WTC11 (cell line): Measurements from ENCODE around the gene CSRP3. TPM values are rescaled to one million over a fixed set of nuclear protein-coding genes. Genes with fewer than 3 reads are reported as not detected.

ENCODE experiments used
- ATAC-seq: fragments of 200-7000 bp; cut with Tn5 transposase; 2 replicates; pipeline ENCODE4 v1.10.0; 2021; ENCODE audit warnings: mild to moderate bottlenecking, moderate library complexity
- CTCF ChIA-PET: fragments of 300-600 bp; sonication (Branson Sonifier 250); formaldehyde crosslinking; loops from one replicate; lab custom pipeline; 2021; ENCODE audit warnings: antibody characterized with exemption; lab: Charles Lee
- POLR2A ChIA-PET: fragments of 350-600 bp; sonication (Branson Sonifier 250); formaldehyde crosslinking; loops from one replicate; lab custom pipeline; 2021; ENCODE audit warnings: antibody characterized with exemption; lab: Charles Lee
- DNase-seq: peaks from one replicate; pipeline ENCODE4 v3.0.0; 2021; ENCODE audit warnings: low spot score
- H3K27ac Mint-ChIP-seq: 2 replicates; pipeline ENCODE4 v1.8.0; 2021; ENCODE audit warnings: mixed read lengths
- H3K27me3 Mint-ChIP-seq: 2 replicates; pipeline ENCODE4 v1.8.0; 2021; ENCODE audit warnings: low read depth, mild to moderate bottlenecking, moderate library complexity, mixed read lengths
- H3K36me3 Mint-ChIP-seq: 2 replicates; pipeline ENCODE4 v1.8.0; 2021; ENCODE audit warnings: mixed read lengths
- H3K4me1 Mint-ChIP-seq: 2 replicates; pipeline ENCODE4 v1.8.0; 2022; ENCODE audit warnings: mixed read lengths
- H3K4me3 Mint-ChIP-seq: 2 replicates; pipeline ENCODE4 v1.8.0; 2021; ENCODE audit warnings: mild to moderate bottlenecking, moderate library complexity, mixed read lengths
- H3K9me3 Mint-ChIP-seq: 2 replicates; pipeline ENCODE4 v1.8.0; 2021; ENCODE audit warnings: mixed read lengths
- ELF4 ChIP-seq: sonication (generic); formaldehyde crosslinking; IDR thresholded peaks from 2 replicates; pipeline ENCODE4 v1.8.1; 2022; ENCODE audit warnings: low read depth, mild to moderate bottlenecking, moderate library complexity, missing genetic modification reagents
- EMX1 ChIP-seq: fragments of 250-450 bp; sonication (Bioruptor Pico); IDR thresholded peaks from 2 replicates; pipeline ENCODE4 v1.8.0; 2021; ENCODE audit warnings: mild to moderate bottlenecking
- ETV6 ChIP-seq: sonication (generic); formaldehyde crosslinking; IDR thresholded peaks from 2 replicates; pipeline ENCODE4 v1.8.1; 2022; ENCODE audit warnings: mild to moderate bottlenecking, missing genetic modification reagents
- FOXK1 ChIP-seq: sonication (generic); formaldehyde crosslinking; IDR thresholded peaks from 2 replicates; pipeline ENCODE4 v1.8.0; 2022; ENCODE audit warnings: mild to moderate bottlenecking, moderate library complexity, missing genetic modification reagents
- FOXP1 ChIP-seq: sonication (generic); formaldehyde crosslinking; IDR thresholded peaks from 2 replicates; pipeline ENCODE4 v1.8.0; 2022; ENCODE audit warnings: missing genetic modification reagents, mild to moderate bottlenecking, moderate library complexity, borderline replicate concordance
- GABPB1 ChIP-seq: sonication (generic); formaldehyde crosslinking; IDR thresholded peaks from 2 replicates; pipeline ENCODE4 v1.8.1; 2023; ENCODE audit warnings: mild to moderate bottlenecking, missing genetic modification reagents
- GRHL2 ChIP-seq: fragments of 250-450 bp; sonication (Bioruptor Pico); IDR thresholded peaks from 2 replicates; pipeline ENCODE4 v1.8.0; 2022; ENCODE audit warnings: mild to moderate bottlenecking, moderate library complexity; ENCODE audit not compliant: insufficient replicate concordance, severe bottlenecking
- JAZF1 ChIP-seq: fragments of 250-450 bp; sonication (Bioruptor Pico); IDR thresholded peaks from 2 replicates; pipeline ENCODE4 v1.9.0; 2021; ENCODE audit warnings: moderate library complexity, mild to moderate bottlenecking, inconsistent platforms
- KAT7 ChIP-seq: sonication (generic); formaldehyde crosslinking; IDR thresholded peaks from 2 replicates; pipeline ENCODE4 v1.8.1; 2023; ENCODE audit warnings: missing genetic modification reagents, mild to moderate bottlenecking, borderline replicate concordance
- MYBL2 ChIP-seq: sonication (generic); formaldehyde crosslinking; IDR thresholded peaks from 2 replicates; pipeline ENCODE4 v1.8.1; 2023; ENCODE audit warnings: mild to moderate bottlenecking, moderate library complexity, missing genetic modification reagents
- NFE2L1 ChIP-seq: sonication (generic); formaldehyde crosslinking; IDR thresholded peaks from 2 replicates; pipeline ENCODE4 v1.8.1; 2023; ENCODE audit warnings: missing genetic modification reagents
- NFYB ChIP-seq: sonication (generic); formaldehyde crosslinking; conservative IDR thresholded peaks from 2 replicates; pipeline ENCODE4 v1.8.0; 2022; ENCODE audit warnings: low read depth, missing genetic modification reagents
- NR1H2 ChIP-seq: sonication (generic); formaldehyde crosslinking; IDR thresholded peaks from 2 replicates; pipeline ENCODE4 v1.9.0; 2021; ENCODE audit warnings: mild to moderate bottlenecking, moderate library complexity, missing genetic modification reagents
- PREB ChIP-seq: sonication (generic); formaldehyde crosslinking; IDR thresholded peaks from 2 replicates; pipeline ENCODE4 v1.8.1; 2022; ENCODE audit warnings: mild to moderate bottlenecking, missing genetic modification reagents, moderate library complexity, borderline replicate concordance
- RORB ChIP-seq: fragments of 250-450 bp; sonication (Bioruptor Pico); IDR thresholded peaks from 2 replicates; pipeline ENCODE4 v1.9.0; 2021; ENCODE audit warnings: mild to moderate bottlenecking
- SP1 ChIP-seq: sonication (generic); formaldehyde crosslinking; conservative IDR thresholded peaks from 2 replicates; pipeline ENCODE4 v1.8.1; 2022; ENCODE audit warnings: missing genetic modification reagents
- TCF7 ChIP-seq: sonication (generic); formaldehyde crosslinking; IDR thresholded peaks from 2 replicates; pipeline ENCODE4 v1.8.0; 2022; ENCODE audit warnings: mild to moderate bottlenecking, low read depth, missing genetic modification reagents, moderate library complexity
- TEAD1 ChIP-seq: sonication (generic); formaldehyde crosslinking; IDR thresholded peaks from 2 replicates; pipeline ENCODE4 v1.8.0; 2022; ENCODE audit warnings: mild to moderate bottlenecking, missing genetic modification reagents
- ZNF219 ChIP-seq: sonication (generic); formaldehyde crosslinking; IDR thresholded peaks from 2 replicates; pipeline ENCODE4 v1.8.0; 2023; ENCODE audit warnings: missing genetic modification reagents, mild to moderate bottlenecking, borderline replicate concordance
- ZNF423 ChIP-seq: fragments of 250-450 bp; sonication (Bioruptor Pico); IDR thresholded peaks from 2 replicates; pipeline ENCODE4 v2.1.2; 2022; ENCODE audit warnings: mild to moderate bottlenecking, moderate library complexity
- ZNF671 ChIP-seq: fragments of 250-450 bp; sonication (Bioruptor Pico); IDR thresholded peaks from 2 replicates; pipeline ENCODE4 v1.8.0; 2021; ENCODE audit warnings: mild to moderate bottlenecking
- total RNA-seq: library from RNA; stranded (reverse); gene quantifications from 3 replicates; pipeline ENCODE4 v1.2.3, GENCODE V29; 2021
- TF ChIP-seq, protein P1 (sequence below): sonication (generic); formaldehyde crosslinking; IDR thresholded peaks from 2 replicates; pipeline ENCODE4 v1.8.0; 2023; ENCODE audit warnings: mild to moderate bottlenecking, missing genetic modification reagents
- TF ChIP-seq, protein P2 (sequence below): sonication (generic); formaldehyde crosslinking; IDR thresholded peaks from 2 replicates; pipeline ENCODE4 v1.8.1; 2023; ENCODE audit warnings: mild to moderate bottlenecking, missing genetic modification reagents, moderate library complexity

Gene CSRP3
- total RNA-seq, 1 experiment from 2014 or later: not detected

DNA sequence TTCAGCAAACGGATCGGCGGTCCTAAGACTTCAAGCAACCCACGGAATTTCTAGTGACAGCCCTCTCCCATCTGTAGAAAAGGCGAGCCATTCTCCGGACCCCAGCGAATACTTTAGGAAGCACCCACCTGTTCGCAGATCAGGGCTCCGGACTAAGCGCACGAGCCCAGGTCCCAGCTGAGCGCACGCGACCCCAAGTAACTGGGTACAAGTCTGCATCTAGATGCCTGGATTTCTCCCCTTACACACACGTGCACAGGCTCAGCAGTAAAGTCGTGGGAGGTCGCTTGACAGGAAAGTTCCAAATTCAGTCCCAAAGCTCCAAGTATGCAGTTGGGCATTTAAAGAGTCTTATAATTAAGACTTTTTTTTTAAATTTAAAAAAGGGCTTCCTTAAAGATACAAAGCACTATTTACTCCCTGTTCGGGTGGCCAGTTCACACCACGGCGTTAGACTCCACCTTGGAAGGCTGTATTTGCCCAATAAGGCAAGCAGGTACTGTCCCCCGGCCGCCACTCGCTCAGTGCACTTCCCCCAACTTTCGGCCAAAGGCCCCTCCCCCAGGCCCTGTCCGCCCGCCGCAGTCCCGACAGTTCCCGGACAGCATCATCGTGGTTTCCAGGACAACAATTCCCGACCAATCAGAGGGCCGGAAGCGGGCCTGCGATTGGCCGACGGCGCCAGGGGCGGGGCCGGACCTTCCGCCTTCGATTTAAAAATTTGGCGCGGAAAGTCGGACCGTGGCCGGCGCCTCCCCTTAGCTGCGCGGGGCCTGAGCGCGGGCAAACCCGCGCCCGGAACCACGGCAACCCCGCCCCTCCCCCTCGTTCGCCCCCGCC is 38.9 kb upstream of the CSRP3 start, which contains the start of gene E2F8:
Gene E2F8, minus strand, starts transcription at position 526 of the 840 bp plus-strand sequence. CDS start 824 bp downstream, outside the sequence.
- H3K9me3 Mint-ChIP-seq: no peaks in the 10 kb centered on the region
- ATAC-seq (peak; percentile 88), DNase-seq (peak; percentile 98)
- H3K36me3 Mint-ChIP-seq: peaks cover 20% of the 10 kb centered on the region
- peaks cover 10% of the 10 kb centered on the region for H3K4me1 Mint-ChIP-seq
- CTCF ChIA-PET: interaction anchor here (1.4 to 2.1 kb wide), 4 partner anchors 13 to 169 kb away, joined by 3 to 7 read pairs (median 5); no protein-coding TSS in a partner anchor
- H3K27ac Mint-ChIP-seq: peak within 1 kb of the TSS; percentile 77
- TF ChIP-seq RORB (CRISPR knock-in tag) (no peak), MYBL2 (CRISPR knock-in tag) (peak; percentile 93), NFYB (CRISPR knock-in tag) (peak; percentile 46), FOXK1 (CRISPR knock-in tag) (0 out of 2 replicates have a peak, but pooled peaks have one; percentile 27), NFE2L1 (no peak; the same call in 1 of the 2 replicates), FOXP1 (CRISPR knock-in tag) (no peak; the same call in 1 of the 2 replicates), ETV6 (0 out of 2 replicates have a peak, but pooled peaks have one; percentile 12), SP1 (CRISPR knock-in tag) (peak; percentile 80), TEAD1 (CRISPR knock-in tag) (no peak)
- TF ChIP-seq, protein P1, sequence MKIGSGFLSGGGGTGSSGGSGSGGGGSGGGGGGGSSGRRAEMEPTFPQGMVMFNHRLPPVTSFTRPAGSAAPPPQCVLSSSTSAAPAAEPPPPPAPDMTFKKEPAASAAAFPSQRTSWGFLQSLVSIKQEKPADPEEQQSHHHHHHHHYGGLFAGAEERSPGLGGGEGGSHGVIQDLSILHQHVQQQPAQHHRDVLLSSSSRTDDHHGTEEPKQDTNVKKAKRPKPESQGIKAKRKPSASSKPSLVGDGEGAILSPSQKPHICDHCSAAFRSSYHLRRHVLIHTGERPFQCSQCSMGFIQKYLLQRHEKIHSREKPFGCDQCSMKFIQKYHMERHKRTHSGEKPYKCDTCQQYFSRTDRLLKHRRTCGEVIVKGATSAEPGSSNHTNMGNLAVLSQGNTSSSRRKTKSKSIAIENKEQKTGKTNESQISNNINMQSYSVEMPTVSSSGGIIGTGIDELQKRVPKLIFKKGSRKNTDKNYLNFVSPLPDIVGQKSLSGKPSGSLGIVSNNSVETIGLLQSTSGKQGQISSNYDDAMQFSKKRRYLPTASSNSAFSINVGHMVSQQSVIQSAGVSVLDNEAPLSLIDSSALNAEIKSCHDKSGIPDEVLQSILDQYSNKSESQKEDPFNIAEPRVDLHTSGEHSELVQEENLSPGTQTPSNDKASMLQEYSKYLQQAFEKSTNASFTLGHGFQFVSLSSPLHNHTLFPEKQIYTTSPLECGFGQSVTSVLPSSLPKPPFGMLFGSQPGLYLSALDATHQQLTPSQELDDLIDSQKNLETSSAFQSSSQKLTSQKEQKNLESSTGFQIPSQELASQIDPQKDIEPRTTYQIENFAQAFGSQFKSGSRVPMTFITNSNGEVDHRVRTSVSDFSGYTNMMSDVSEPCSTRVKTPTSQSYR (CRISPR knock-in tag): peak; percentile 71; the same call in 1 of the 2 replicates
- TF ChIP-seq, all 79 proteins: peak for 6
- peak within 1 kb of the TSS; percentile 96 for H3K4me3 Mint-ChIP-seq
- POLR2A ChIA-PET: no interaction called here
- peaks cover 32% of the 10 kb centered on the region for H3K27me3 Mint-ChIP-seq

- ATAC-seq: no peak
- TF ChIP-seq, protein P2, sequence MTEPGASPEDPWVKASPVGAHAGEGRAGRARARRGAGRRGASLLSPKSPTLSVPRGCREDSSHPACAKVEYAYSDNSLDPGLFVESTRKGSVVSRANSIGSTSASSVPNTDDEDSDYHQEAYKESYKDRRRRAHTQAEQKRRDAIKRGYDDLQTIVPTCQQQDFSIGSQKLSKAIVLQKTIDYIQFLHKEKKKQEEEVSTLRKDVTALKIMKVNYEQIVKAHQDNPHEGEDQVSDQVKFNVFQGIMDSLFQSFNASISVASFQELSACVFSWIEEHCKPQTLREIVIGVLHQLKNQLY (CRISPR knock-in tag): no peak
- TF ChIP-seq TCF7 (no peak), ZNF671 (CRISPR knock-in tag) (no peak), GABPB1 (CRISPR knock-in tag) (no peak), ZNF423 (no peak), NR1H2 (no peak), KAT7 (CRISPR knock-in tag) (no peak), RORB (CRISPR knock-in tag) (no peak), ZNF219 (CRISPR knock-in tag) (no peak), PREB (CRISPR knock-in tag) (no peak), NFYB (CRISPR knock-in tag) (no peak), ELF4 (no peak), JAZF1 (no peak), GRHL2 (CRISPR knock-in tag) (no peak), EMX1 (no peak)
- Mint-ChIP-seq H3K4me3 (peak overlapping the region; percentile 50), H3K36me3 (peaks cover 34% of the 10 kb centered on the region), H3K27ac (no peak overlapping the region), H3K4me1 (peaks cover 10% of the 10 kb centered on the region), H3K27me3 (peaks cover 22% of the 10 kb centered on the region), H3K9me3 (no peaks in the 10 kb centered on the region)
- ChIA-PET CTCF (interaction anchor here (1.0 kb wide), 1 partner anchor 162 kb away, joined by 4 read pairs; no protein-coding TSS in a partner anchor), POLR2A (interaction anchor here (0.6 kb wide), 1 partner anchor 125 kb away, joined by 5 read pairs; no protein-coding TSS in a partner anchor)
- DNase-seq: no peak
Measured at GRCh38 chr11:19239039-19239438, 37.3 kb upstream of the CSRP3 start.
